Panc1 (cell line): ENCODE measurements around the gene ARHGEF26. TPM values are rescaled to one million over a fixed set of nuclear protein-coding genes. Genes with fewer than 3 reads are reported as not detected.

Source experiments
- ATAC-seq: fragments of 200-7000 bp; cut with Tn5 transposase; 2 replicates; pipeline ENCODE4 v1.9.1; 2020; ENCODE audit warnings: mild to moderate bottlenecking, moderate library complexity
- BruUV-seq: library from RNA; stranded (reverse); fragments of 400-500 nt; replicated peaks from 2 replicates; lab custom pipeline; 2021; lab: Mats Ljungman, UMichigan
- CTCF ChIA-PET: fragments of 300-600 bp; sonication (Branson Sonifier 250); formaldehyde crosslinking; loops from one replicate; lab custom pipeline; 2022; ENCODE audit warnings: antibody characterized with exemption; lab: Charles Lee
- POLR2A ChIA-PET: fragments of 300-600 bp; sonication (Branson Sonifier 250); formaldehyde crosslinking; loops from one replicate; lab custom pipeline; 2022; ENCODE audit warnings: antibody characterized with exemption; lab: Charles Lee
- DNase-seq: peaks from one replicate; pipeline ENCODE4 v3.0.0-alpha.2; 2010; ENCODE audit warnings: low read depth, low spot score
- H3K27ac ChIP-seq: 2 replicates; pipeline ENCODE4 v1.5.1; 2011; ENCODE audit warnings: mild to moderate bottlenecking, low read length, inconsistent platforms
- H3K27me3 ChIP-seq: fragments of 200-500 bp; sonication (Bioruptor generic); 2 replicates; pipeline ENCODE4 v1.6.0; 2014; ENCODE audit warnings: low read length, inconsistent platforms; ENCODE audit not compliant: control insufficient read depth, insufficient read depth
- H3K36me3 ChIP-seq: fragments of 200-500 bp; sonication (Bioruptor generic); 2 replicates; pipeline ENCODE4 v1.5.1; 2014; ENCODE audit warnings: inconsistent platforms, mild to moderate bottlenecking, low read length, moderate library complexity; ENCODE audit not compliant: control insufficient read depth, insufficient read depth
- H3K4me1 ChIP-seq: 2 replicates; pipeline ENCODE4 v1.5.1; 2011; ENCODE audit warnings: inconsistent platforms, mild to moderate bottlenecking, low read length, moderate library complexity; ENCODE audit not compliant: control insufficient read depth, insufficient read depth
- H3K4me3 ChIP-seq, 2 experiments: 2 replicates each; pipeline ENCODE4 v1.5.1; 2011 to 2012; ENCODE audit warnings: low read depth in 2 of 2, low read length in 2 of 2, mild to moderate bottlenecking in 2 of 2, inconsistent platforms in 1 of 2, moderate library complexity in 1 of 2
- H3K9me3 ChIP-seq: fragments of 200-500 bp; sonication (Bioruptor generic); 2 replicates; pipeline ENCODE4 v1.5.1; 2014; ENCODE audit warnings: low read depth, mild to moderate bottlenecking, inconsistent platforms, low read length, moderate library complexity; ENCODE audit not compliant: control insufficient read depth, insufficient read depth
- CTCF ChIP-seq: fragments of 450-650 bp; IDR thresholded peaks from 2 replicates; pipeline ENCODE4 v1.5.1; 2017; ENCODE audit warnings: mild to moderate bottlenecking
- POLR2AphosphoS5 ChIP-seq: IDR thresholded peaks from 2 replicates; pipeline ENCODE4 v1.6.1; 2012; ENCODE audit warnings: mild to moderate bottlenecking, low read depth, low read length, moderate library complexity
- REST ChIP-seq, 2 experiments: IDR thresholded peaks; 2 replicates each; pipeline ENCODE4 v1.6.1; 2011 to 2012; ENCODE audit warnings: low read depth in 2 of 2, control low read depth in 1 of 2, low read length in 1 of 2, mild to moderate bottlenecking in 1 of 2, moderate library complexity in 1 of 2; ENCODE audit not compliant: insufficient read depth in 1 of 2
- SIN3A ChIP-seq: IDR thresholded peaks from 2 replicates; pipeline ENCODE4 v1.6.1; 2012; ENCODE audit warnings: low read depth, mild to moderate bottlenecking, low read length, moderate library complexity, borderline replicate concordance; ENCODE audit not compliant: insufficient read depth
- TCF7L2 ChIP-seq: IDR thresholded peaks from 2 replicates; pipeline ENCODE4 v1.6.1; 2011; ENCODE audit warnings: mild to moderate bottlenecking, low read depth, low read length, inconsistent platforms
- in situ Hi-C: cut with HindIII; loops from 2 replicates; pipeline ENCODE4 v1.10.0; 2016; ENCODE audit warnings: low sequenced_read_pairs, low pct_unique_long_range_greater_than_20kb
- intact Hi-C: fragments of 100-400 bp; cut with micrococcal nuclease; formaldehyde crosslinking; loops from one replicate; pipeline ENCODE4 v1.10.0; 2022; ENCODE audit not compliant: unreplicated experiment
- total RNA-seq: library from RNA; stranded (reverse); gene quantifications from one replicate; pipeline ENCODE4 v1.2.1, GENCODE V29; 2021; ENCODE audit not compliant: unreplicated experiment

Gene ARHGEF26
- total RNA-seq, 1 experiment from 2014 or later: 2.0 TPM

- Histone ChIP-seq H3K27me3 (no peaks in the 10 kb centered on the region), H3K27ac (no peak overlapping the region), H3K9me3 (no peaks in the 10 kb centered on the region), H3K4me3 (no peak overlapping the region), H3K4me1 (no peaks in the 10 kb centered on the region), H3K36me3 (no peaks in the 10 kb centered on the region)
- ChIA-PET CTCF (interaction anchor here (0.7 kb wide), 1 partner anchor 407 kb away, joined by 3 read pairs; no protein-coding TSS in a partner anchor), POLR2A (no interaction called here)
- BruUV-seq: no TSS peak
- intact Hi-C loops (loop anchor here (10.0 kb wide), 1 partner anchor 118 kb away; the partner anchor contains the start of gene ARHGEF26), in situ Hi-C loops (no loop called here)
- TF ChIP-seq REST (IDR thresholded peaks at IDR 0.05; ENCODE audit: insufficient read depth in 1 of 2, low read depth in 2 of 2, low read length in 1 of 2) (no peak), CTCF (no peak), SIN3A (no peak), TCF7L2 (no peak), POLR2AphosphoS5 (no peak)
- DNase-seq (no peak), ATAC-seq (no peak)
These were observed 121.6 kb downstream of the ARHGEF26 start for GRCh38 chr3:154242766-154243165.

- DNase-seq (no peak), ATAC-seq (no peak)
- H3K9me3 ChIP-seq: no peaks in the 10 kb centered on the region
- no TSS peak for BruUV-seq
- ChIA-PET CTCF (no interaction called here), POLR2A (no interaction called here)
- no peaks in the 10 kb centered on the region for H3K27me3 ChIP-seq
- in situ Hi-C loops (no loop called here), intact Hi-C loops (loop anchor here (10.0 kb wide), 1 partner anchor 119 kb away; the partner anchor contains the start of gene ARHGEF26)
- TF ChIP-seq SIN3A: no peak
- no peak for TF ChIP-seq REST (IDR thresholded peaks at IDR 0.05; ENCODE audit: insufficient read depth in 1 of 2, low read depth in 2 of 2, low read length in 1 of 2)
- TF ChIP-seq TCF7L2: no peak
- H3K4me3 ChIP-seq: no peak overlapping the region
- no peaks in the 10 kb centered on the region for H3K36me3 ChIP-seq
- H3K27ac ChIP-seq: no peak overlapping the region
- H3K4me1 ChIP-seq: no peaks in the 10 kb centered on the region
These were observed 122.2 kb downstream of the ARHGEF26 start for GRCh38 chr3:154243353-154243752.
